K562 (cell line): ENCODE data around the gene SPARC. TPM values are rescaled to one million over a fixed set of nuclear protein-coding genes. Genes with fewer than 3 reads are reported as not detected.

ENCODE experiments used
- ATAC-seq: fragments of 200-7000 bp; cut with Tn5 transposase; 3 replicates; pipeline ENCODE4 v1.9.1; 2020; ENCODE audit warnings: moderate library complexity
- BruUV-seq: library from RNA; stranded (reverse); fragments of 400-500 nt; replicated peaks from 2 replicates; lab custom pipeline; 2021; lab: Mats Ljungman, UMichigan
- CTCF ChIA-PET: fragments of 300-600 bp; formaldehyde crosslinking; extraction: SDS; loops from one replicate; lab custom pipeline; 2021; ENCODE audit warnings: low intra/inter-chr PET ratio; lab: Yijun Ruan, JAX
- POLR2A ChIA-PET: fragments of 300-600, 350-650 bp; sonication (Branson Sonifier 250); formaldehyde crosslinking; extraction: SDS; loops from one replicate; lab custom pipeline; 2021; ENCODE audit warnings: antibody characterized with exemption, inconsistent platforms; lab: Yijun Ruan, JAX
- DNase-seq, 4 experiments: peaks; one replicate each; pipeline versions ENCODE4 v3.0.0 to v3.0.0-alpha.2; 2011 to 2018; ENCODE audit warnings: low spot score in 3 of 4, mixed read lengths in 3 of 4; ENCODE audit errors: extremely low read depth in 1 of 4
- FAIRE-seq: peaks from 2 replicates; lab custom pipeline; 2011; peaks lifted over from hg19 to GRCh38; lab: Jason Lieb, UNC
- H2AFZ ChIP-seq: 2 replicates; pipeline ENCODE4 v1.6.0; 2011; ENCODE audit warnings: low read depth, low read length, control low read depth, inconsistent platforms
- H3K27ac ChIP-seq: fragments of 200-600 bp; 3 replicates; pipeline ENCODE4 v1.8.0; 2011; ENCODE audit warnings: low read depth, mild to moderate bottlenecking, control low read depth, inconsistent platforms, low read length, moderate library complexity, mixed read lengths; ENCODE audit errors: extremely low read depth
- H3K27me3 ChIP-seq, 2 experiments: fragments of 300-600 bp in 1 of 2; 2 replicates in 1 of 2; 3 replicates in 1 of 2; pipeline versions ENCODE4 v1.6.0 to v1.8.0; 2011; ENCODE audit warnings: inconsistent platforms in 2 of 2, low read length in 2 of 2, mild to moderate bottlenecking in 1 of 2, mixed read lengths in 1 of 2, moderate library complexity in 1 of 2; ENCODE audit not compliant: control insufficient read depth in 2 of 2, insufficient read depth in 2 of 2
- H3K36me3 ChIP-seq: fragments of 300-600 bp; 3 replicates; pipeline ENCODE4 v1.8.0; 2011; ENCODE audit warnings: mild to moderate bottlenecking, low read length, inconsistent platforms; ENCODE audit not compliant: control insufficient read depth, insufficient read depth
- H3K4me1 ChIP-seq, 2 experiments: fragments of 200-600 bp in 1 of 2; replicated peaks in 1 of 2; 2 replicates in 1 of 2; 3 replicates in 1 of 2; pipeline versions ENCODE4 v1.5.1 to v1.8.0; 2011; ENCODE audit warnings: inconsistent platforms in 2 of 2, low read length in 2 of 2, mild to moderate bottlenecking in 1 of 2, mixed read lengths in 1 of 2, moderate library complexity in 1 of 2; ENCODE audit not compliant: control insufficient read depth in 2 of 2, insufficient read depth in 2 of 2
- H3K4me2 ChIP-seq: 2 replicates; pipeline ENCODE4 v1.6.1; 2011; ENCODE audit warnings: low read length, control low read depth, inconsistent platforms, mixed read lengths; ENCODE audit not compliant: insufficient read depth
- H3K4me3 ChIP-seq: fragments of 200-600 bp; sonication (generic), shearing (Covaris generic); 2 replicates; pipeline ENCODE4 v1.5.1; 2016; ENCODE audit warnings: control low read depth, inconsistent platforms
- H3K79me2 ChIP-seq: fragments of 200-600 bp; 3 replicates; pipeline ENCODE4 v1.8.0; 2011; ENCODE audit warnings: low read length, inconsistent platforms; ENCODE audit not compliant: control insufficient read depth, insufficient read depth
- H3K9ac ChIP-seq, 2 experiments: 2 replicates each; pipeline versions ENCODE4 v1.6.0 to v1.6.1; 2011; ENCODE audit warnings: low read depth in 2 of 2, low read length in 2 of 2, control low read depth in 1 of 2, inconsistent platforms in 1 of 2, mild to moderate bottlenecking in 1 of 2, mixed read lengths in 1 of 2; ENCODE audit not compliant: insufficient read depth in 1 of 2
- H3K9me1 ChIP-seq: one replicate; pipeline ENCODE4 v1.6.0; 2011; ENCODE audit warnings: inconsistent platforms, mild to moderate bottlenecking, low read length, moderate library complexity; ENCODE audit not compliant: control insufficient read depth, insufficient read depth
- H3K9me3 ChIP-seq: replicated peaks from 2 replicates; pipeline ENCODE4 v1.5.1; 2011; ENCODE audit warnings: low read depth, low read length, inconsistent platforms; ENCODE audit not compliant: control insufficient read depth, insufficient read depth
- H4K20me1 ChIP-seq: replicated peaks from 2 replicates; pipeline ENCODE4 v1.6.1; 2011; ENCODE audit warnings: low read length, inconsistent platforms, mixed read lengths; ENCODE audit not compliant: control insufficient read depth, insufficient read depth
- CHAMP1 ChIP-seq: fragments of 450-650 bp; IDR thresholded peaks from 2 replicates; pipeline ENCODE4 v1.6.1; 2016; ENCODE audit warnings: mild to moderate bottlenecking
- HNRNPK ChIP-seq: fragments of 200-400 bp; formaldehyde crosslinking; IDR thresholded peaks from one replicate; pipeline ENCODE4 v1.6.1; 2018; ENCODE audit warnings: mild to moderate bottlenecking, low read depth, low read length; ENCODE audit not compliant: poor library complexity, severe bottlenecking
- NFXL1 ChIP-seq: fragments of 450-650 bp; formaldehyde crosslinking; IDR thresholded peaks from 2 replicates; pipeline ENCODE4 v1.4.0; 2021; ENCODE audit warnings: mild to moderate bottlenecking
- NKRF ChIP-seq: fragments of 450-650 bp; IDR thresholded peaks from 2 replicates; pipeline ENCODE4 v1.6.1; 2016; ENCODE audit warnings: borderline replicate concordance
- SNIP1 ChIP-seq: fragments of 450-650 bp; IDR thresholded peaks from 2 replicates; pipeline ENCODE4 v1.7.1; 2017; ENCODE audit warnings: low read depth, mild to moderate bottlenecking
- STAT5B ChIP-seq: fragments of 250-450 bp; sonication (Bioruptor Pico); IDR thresholded peaks from 2 replicates; pipeline ENCODE4 v1.8.0; 2021; ENCODE audit warnings: mild to moderate bottlenecking, inconsistent platforms
- TSHZ1 ChIP-seq: fragments of 250-450 bp; sonication (Bioruptor Pico); IDR thresholded peaks from 2 replicates; pipeline ENCODE4 v1.4.0; 2020; ENCODE audit warnings: mild to moderate bottlenecking, moderate library complexity
- WHSC1 ChIP-seq: IDR thresholded peaks from one replicate; pipeline ENCODE4 v1.6.1; 2012; ENCODE audit warnings: low read length, control low read depth, inconsistent platforms
- ZNF140 ChIP-seq: fragments of 250-450 bp; sonication (Bioruptor Pico); IDR thresholded peaks from 2 replicates; pipeline ENCODE4 v1.8.0; 2021; ENCODE audit warnings: moderate library complexity, mild to moderate bottlenecking, inconsistent platforms
- ZNF184 ChIP-seq: sonication (generic); formaldehyde crosslinking; IDR thresholded peaks from 2 replicates; pipeline ENCODE4 v1.5.0; 2020; ENCODE audit warnings: missing genetic modification reagents
- ZNF280A ChIP-seq: fragments of 450-650 bp; IDR thresholded peaks from 2 replicates; pipeline ENCODE4 v1.6.1; 2018; ENCODE audit warnings: mild to moderate bottlenecking, low read depth; ENCODE audit not compliant: partially characterized antibody
- WGBS: fragments of 100-300 bp; shearing (Covaris generic); methylation state at CpG from one replicate; pipeline ENCODE4 v1.1.6; 2016; ENCODE audit warnings: low coverage, mixed read lengths; ENCODE audit not compliant: insufficient coverage; ENCODE audit errors: missing lambda C conversion rate; 5-methylcytosine and 5-hydroxymethylcytosine counted together
- in situ Hi-C: fragments of 300-500 bp; cut with MboI; formaldehyde crosslinking; loops from 4 replicates; pipeline ENCODE4 v1.15.0; 2018; ENCODE audit warnings: inconsistent platforms, mixed read lengths
- intact Hi-C: fragments of 100-400 bp; cut with micrococcal nuclease; formaldehyde crosslinking; loops from 2 replicates; pipeline ENCODE4 v1.14.2; 2022
- polyA plus RNA-seq, 8 experiments: library from polyadenylated mRNA; depleted of rRNA in 4 of 8; stranded (reverse) in 5 of 8; unstranded in 3 of 8; fragments of >200 nt; fragmentation: Nextera tagmentation in 2 of 8; fragmentation: Illumina TruSeq in 1 of 8; extraction: Ambion mirVana in 2 of 8; extraction: Trizol in 1 of 8; gene quantifications; 2 replicates each; pipeline versions ENCODE4 v1.2.1 to v1.2.3, GENCODE V29; 2011 to 2014; ENCODE audit warnings: inconsistent platforms in 1 of 8, missing spikeins in 1 of 8
- total RNA-seq, 7 experiments: library from RNA; depleted of rRNA in 6 of 7; stranded (reverse); fragments of >200 nt in 6 of 7; fragmentation: Illumina TruSeq in 2 of 7; extraction: Trizol in 2 of 7; gene quantifications; 2 replicates each; pipeline versions ENCODE4 v1.2.1 to v1.2.3, GENCODE V29; 2011 to 2021; ENCODE audit warnings: low replicate concordance in 1 of 7

Gene SPARC
- total and polyA plus RNA-seq, 9 of the 15 experiments (the other 6 are each of a cell fraction or from before 2014, with no cell fraction given): 6.1 to 35.6 (median 12.2) TPM

DNA sequence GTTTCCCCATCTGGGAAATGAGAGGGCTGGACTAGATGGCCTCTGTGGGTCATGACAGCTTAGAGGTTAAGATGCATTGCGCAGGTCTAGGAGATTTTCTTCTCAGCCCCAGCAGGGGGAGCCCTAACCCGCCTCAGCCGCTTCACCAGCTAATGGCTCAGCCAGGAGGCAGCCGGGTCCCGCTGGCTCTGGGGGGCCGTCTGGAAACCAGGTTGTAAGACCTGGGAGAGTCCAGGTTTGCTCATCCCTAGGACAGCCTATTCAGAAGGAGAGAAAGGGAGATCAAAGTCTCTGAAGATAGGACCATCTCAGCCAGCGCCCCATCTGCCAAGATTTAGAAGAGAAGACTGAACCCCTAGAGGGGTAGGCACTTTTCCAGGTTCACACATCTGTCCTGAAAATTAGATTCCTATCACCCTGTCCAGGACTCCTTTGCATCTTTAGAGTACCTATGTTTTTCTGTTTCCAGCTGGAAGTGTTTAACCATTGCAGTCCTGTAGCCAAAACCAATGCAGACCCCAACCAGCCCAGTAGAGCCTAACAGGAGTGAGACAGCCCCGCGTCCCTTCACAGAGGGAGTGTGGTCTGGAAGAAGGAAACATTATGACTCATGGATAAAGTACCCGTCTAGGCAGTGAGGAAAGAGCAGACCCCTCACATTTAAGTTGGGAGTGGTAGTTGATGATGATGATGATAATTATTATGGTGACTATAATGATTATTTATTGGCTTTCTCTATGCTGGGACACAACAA, 27.5 kb downstream of the SPARC start:
- Histone ChIP-seq H3K9ac (no peak overlapping the region), H3K79me2 (no peaks in the 10 kb centered on the region), H3K9me3 (no peaks in the 10 kb centered on the region), H3K36me3 (no peaks in the 10 kb centered on the region), H4K20me1 (no peaks in the 10 kb centered on the region; the same call in 1 of the 2 replicates), H3K4me2 (no peak overlapping the region; the same call in 1 of the 2 replicates), H2AFZ (peak overlapping the region; percentile 41; the same call in 1 of the 2 replicates), H3K27me3 (peaks cover 3 to 21% of the 10 kb centered on the region in 2 experiments), H3K27ac (no peak overlapping the region), H3K9me1 (no peaks in the 10 kb centered on the region), H3K4me1 (no peaks in the 10 kb centered on the region; a peak in 2 of 5 replicates), H3K4me3 (no peak overlapping the region)
- WGBS: 6% methylated on average over 10 of the region's 10 CpGs
- ATAC-seq (peak; percentile 99), FAIRE-seq (peak; percentile 83), DNase-seq (peak; percentile 78 to 86 (median 84))
- no TSS peak for BruUV-seq
- ChIA-PET CTCF (interaction anchor here (0.7 to 4.6 kb wide), 4 partner anchors 60 to 112 kb away, joined by 4 to 53 read pairs (median 11); partner anchors contain the start of gene G3BP1), POLR2A (interaction anchor here (0.6 to 1.1 kb wide), 3 partner anchors 82 to 578 kb away, joined by 3 to 5 read pairs (median 4); partner anchors contain the start of gene TNIP1)
- in situ Hi-C loops: no loop called here
- intact Hi-C loops: loop anchor here (1.0 to 5.0 kb wide), 4 partner anchors 60 to 483 kb away; partner anchors contain the start of gene G3BP1
- TF ChIP-seq TSHZ1 (CRISPR knock-in tag) (no peak), CHAMP1 (no peak), NKRF (no peak), NFXL1 (CRISPR knock-in tag) (no peak), ZNF280A (no peak), STAT5B (CRISPR knock-in tag) (no peak), WHSC1 (no peak), SNIP1 (no peak), ZNF140 (CRISPR knock-in tag) (no peak), HNRNPK (no peak), ZNF184 (no peak)
